Kidney epithelial cell (primary cell): Measurements from ENCODE around the gene NSMCE4A. TPM values are rescaled to one million over a fixed set of nuclear protein-coding genes. Genes with fewer than 3 reads are reported as not detected.
"Not testable (repeated sequence)": the region's sequence is repeated elsewhere in the genome, so short reads cannot be mapped to it uniquely, and the experiment has no call there.

Source experiments
- DNase-seq: peaks from one replicate; pipeline ENCODE4 v3.0.0-alpha.2; 2010; ENCODE audit warnings: low read depth
- H3K27me3 ChIP-seq: 2 replicates; pipeline ENCODE4 v1.6.0; 2011; ENCODE audit warnings: low read length; ENCODE audit not compliant: control insufficient read depth, insufficient read depth
- H3K36me3 ChIP-seq: 2 replicates; pipeline ENCODE4 v1.5.1; 2011; ENCODE audit warnings: low read length; ENCODE audit not compliant: control insufficient read depth, insufficient read depth
- H3K4me3 ChIP-seq: 2 replicates; pipeline ENCODE4 v1.5.1; 2011; ENCODE audit warnings: low read depth, mild to moderate bottlenecking, control low read depth, low read length
- total RNA-seq: library from RNA; depleted of rRNA; stranded (reverse); fragments of >200 nt; gene quantifications from 2 replicates; pipeline ENCODE4 v1.2.3, GENCODE V29; 2015
- TF ChIP-seq, protein P1 (sequence below): IDR thresholded peaks from 2 replicates; pipeline ENCODE4 v1.5.1; 2011; ENCODE audit warnings: mild to moderate bottlenecking, moderate library complexity, low read length, control low read depth, inconsistent platforms; ENCODE audit not compliant: insufficient read depth, poor library complexity, severe bottlenecking

The NSMCE4A gene
- total RNA-seq, 1 donor from 2014 or later = 53.4 TPM

DNA sequence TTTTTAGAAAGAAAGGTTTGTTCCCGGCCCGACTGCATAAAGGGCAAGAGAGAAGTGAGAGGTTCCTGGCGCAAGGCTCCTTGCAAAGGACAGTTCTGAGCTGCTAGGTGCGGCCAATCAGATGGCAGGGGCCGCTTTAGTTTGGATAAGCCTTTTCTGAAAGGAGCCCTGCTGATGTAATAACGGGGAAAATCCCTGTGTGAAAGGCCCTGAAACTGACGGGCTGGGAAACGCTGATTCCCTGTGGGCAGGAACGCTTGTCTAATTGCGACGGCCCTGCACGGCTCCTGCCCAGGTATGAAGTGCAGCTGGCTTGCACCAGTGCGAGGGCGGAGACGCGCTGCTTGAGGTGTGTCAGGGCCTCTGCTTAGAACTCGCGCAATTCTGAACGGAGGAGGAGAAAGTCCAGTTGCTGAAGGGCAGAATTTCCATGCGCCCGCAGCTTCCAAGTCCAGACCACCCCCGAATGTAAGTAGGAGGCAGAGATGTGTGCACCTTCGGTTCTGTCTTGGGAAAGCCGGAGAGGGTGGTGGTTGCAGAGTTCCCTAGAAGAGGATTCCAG is 44.5 kb upstream of the NSMCE4A start:
- H3K4me3 ChIP-seq = peak overlapping the region; percentile 10
- DNase-seq = no peak

DNA sequence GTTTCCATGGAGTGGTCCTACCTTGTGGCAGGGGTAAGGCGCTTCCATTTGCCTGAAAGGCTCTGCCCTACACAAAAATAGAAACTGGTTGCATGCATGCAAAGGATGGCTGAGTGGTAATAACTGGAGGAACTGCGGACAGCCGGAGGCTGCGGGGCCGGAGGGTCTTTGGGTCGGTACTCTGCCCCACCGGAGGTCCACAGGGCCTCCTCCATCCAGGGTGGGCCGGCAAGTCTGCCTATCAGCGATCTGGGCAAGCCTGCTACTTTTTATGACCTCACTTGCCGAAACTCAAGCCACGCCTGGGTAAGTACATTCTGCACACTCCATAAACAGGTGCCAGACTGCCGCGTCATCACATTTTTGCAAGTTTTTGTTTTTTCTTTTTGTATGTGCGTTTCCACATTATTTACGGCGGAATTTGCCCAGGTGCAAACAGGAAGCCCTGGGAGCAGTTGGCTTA is 44.0 kb upstream of the NSMCE4A start:
- H3K27me3 ChIP-seq = no peaks in the 10 kb centered on the region
- TF ChIP-seq, protein P1, sequence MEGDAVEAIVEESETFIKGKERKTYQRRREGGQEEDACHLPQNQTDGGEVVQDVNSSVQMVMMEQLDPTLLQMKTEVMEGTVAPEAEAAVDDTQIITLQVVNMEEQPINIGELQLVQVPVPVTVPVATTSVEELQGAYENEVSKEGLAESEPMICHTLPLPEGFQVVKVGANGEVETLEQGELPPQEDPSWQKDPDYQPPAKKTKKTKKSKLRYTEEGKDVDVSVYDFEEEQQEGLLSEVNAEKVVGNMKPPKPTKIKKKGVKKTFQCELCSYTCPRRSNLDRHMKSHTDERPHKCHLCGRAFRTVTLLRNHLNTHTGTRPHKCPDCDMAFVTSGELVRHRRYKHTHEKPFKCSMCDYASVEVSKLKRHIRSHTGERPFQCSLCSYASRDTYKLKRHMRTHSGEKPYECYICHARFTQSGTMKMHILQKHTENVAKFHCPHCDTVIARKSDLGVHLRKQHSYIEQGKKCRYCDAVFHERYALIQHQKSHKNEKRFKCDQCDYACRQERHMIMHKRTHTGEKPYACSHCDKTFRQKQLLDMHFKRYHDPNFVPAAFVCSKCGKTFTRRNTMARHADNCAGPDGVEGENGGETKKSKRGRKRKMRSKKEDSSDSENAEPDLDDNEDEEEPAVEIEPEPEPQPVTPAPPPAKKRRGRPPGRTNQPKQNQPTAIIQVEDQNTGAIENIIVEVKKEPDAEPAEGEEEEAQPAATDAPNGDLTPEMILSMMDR = no peak
- DNase-seq = no peak

More for the DNA sequence above, 44.5 kb upstream of the NSMCE4A start:
- no peaks in the 10 kb centered on the region for H3K27me3 ChIP-seq
- TF ChIP-seq, protein P1 = no peak
- no peaks in the 10 kb centered on the region for H3K36me3 ChIP-seq

DNA sequence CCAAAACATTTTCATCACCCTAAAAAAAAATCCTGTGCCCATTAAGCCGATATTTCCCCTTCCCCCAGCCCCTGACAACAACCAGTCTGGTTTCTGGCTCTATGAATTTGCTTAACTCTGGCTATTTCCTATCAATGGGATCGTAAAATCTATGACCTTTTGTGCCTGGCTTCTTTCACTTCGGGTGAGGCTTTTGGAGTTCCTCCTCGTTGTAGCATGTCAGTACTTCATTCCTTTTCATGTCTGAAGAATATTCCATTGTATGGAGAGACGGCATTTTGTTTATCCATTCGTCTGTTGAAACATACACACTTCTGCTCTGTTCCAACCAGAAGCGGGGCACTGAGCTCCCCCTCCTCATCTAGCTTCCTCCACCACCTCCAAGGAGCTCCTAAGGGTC is 43.5 kb upstream of the NSMCE4A start:
- Histone ChIP-seq H3K36me3 (no peaks in the 10 kb centered on the region), H3K27me3 (no peaks in the 10 kb centered on the region), H3K4me3 (no peak overlapping the region)
- TF ChIP-seq, protein P1 = no peak
- DNase-seq = no peak

More for the DNA sequence above, 44.0 kb upstream of the NSMCE4A start:
- no peak overlapping the region for H3K4me3 ChIP-seq
- H3K36me3 ChIP-seq = no peaks in the 10 kb centered on the region

DNA sequence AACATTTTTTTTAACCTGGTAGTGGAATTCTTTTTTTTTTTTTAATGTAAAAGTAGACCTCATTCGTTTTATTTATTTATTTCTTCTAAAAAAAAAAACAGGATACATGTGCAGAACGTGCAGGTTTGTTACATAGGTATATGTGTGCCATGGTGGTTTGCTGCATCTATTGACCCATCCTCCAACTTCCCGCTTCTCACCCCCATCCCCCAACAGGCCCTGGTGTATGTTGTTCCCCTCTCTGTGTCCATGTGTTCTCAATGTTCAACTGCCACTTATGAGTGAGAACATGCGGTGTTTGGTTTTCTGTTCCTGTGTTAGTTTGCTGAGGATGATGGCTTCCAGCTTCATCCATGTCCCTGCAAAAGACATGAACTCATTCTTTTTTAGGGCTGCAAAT is 42.9 kb upstream of the NSMCE4A start:
- not testable (repeated sequence) for DNase-seq, H3K36me3 ChIP-seq, H3K27me3 ChIP-seq, H3K4me3 ChIP-seq

DNA sequence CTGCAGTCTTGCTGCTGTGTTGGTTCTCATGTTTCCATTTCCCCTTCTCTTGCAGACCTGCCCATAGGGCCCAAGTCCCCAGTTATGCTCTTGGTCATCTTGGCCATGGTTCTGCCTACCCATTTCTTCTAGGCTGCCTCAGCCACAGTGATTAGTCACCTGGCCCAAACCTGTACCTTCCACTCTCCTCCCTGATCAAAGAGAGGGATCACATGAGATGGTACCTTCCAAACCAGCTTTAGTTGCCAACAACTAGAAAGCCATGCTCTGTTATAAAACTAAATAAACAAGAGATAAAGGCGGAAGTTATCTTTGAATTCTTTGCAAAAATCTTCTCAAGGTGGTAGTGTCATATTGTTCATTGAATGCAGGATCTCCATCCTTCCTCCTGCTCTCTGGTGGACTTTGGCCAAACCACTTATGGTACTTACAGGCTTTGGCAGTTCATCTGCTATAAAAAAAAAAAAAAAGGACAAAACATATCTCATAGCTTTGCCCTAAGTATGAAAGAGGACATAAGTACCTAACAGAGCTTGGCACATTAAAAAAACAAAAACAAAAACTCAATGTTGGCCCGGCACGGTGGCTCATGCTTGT is 39.7 kb upstream of the NSMCE4A start:
- Histone ChIP-seq H3K36me3 (no peaks in the 10 kb centered on the region), H3K27me3 (no peaks in the 10 kb centered on the region), H3K4me3 (no peak overlapping the region)
- TF ChIP-seq, protein P1 = no peak
- DNase-seq = no peak

DNA sequence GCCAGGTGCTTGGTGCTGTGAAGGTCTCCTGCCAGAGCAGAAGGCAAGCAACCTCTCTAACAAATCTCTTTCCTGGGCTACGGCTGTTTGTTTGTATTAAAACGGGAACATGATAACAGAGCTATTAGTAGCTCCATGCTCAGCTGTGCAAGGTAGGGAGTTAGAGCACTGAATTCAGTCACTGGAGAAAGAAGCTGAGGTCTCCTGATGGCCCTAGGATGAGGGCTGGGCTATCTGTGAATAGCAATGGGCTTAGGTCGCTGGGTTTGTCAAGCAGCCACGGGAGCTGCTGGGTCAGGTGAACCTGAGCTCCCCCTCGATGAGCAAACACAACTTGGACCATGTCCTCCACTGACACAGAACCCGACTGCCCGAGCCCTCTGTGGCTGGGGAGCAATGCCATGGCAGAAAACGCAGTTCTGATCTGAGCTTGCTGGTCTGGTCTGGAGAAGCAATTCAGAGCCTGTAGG is 38.3 kb upstream of the NSMCE4A start:
- DNase-seq = no peak
- Histone ChIP-seq H3K4me3 (no peak overlapping the region), H3K36me3 (no peaks in the 10 kb centered on the region), H3K27me3 (no peaks in the 10 kb centered on the region)
- TF ChIP-seq, protein P1 = no peak
